NOMO-1 treated with DMSO at 0.1 percent for 48 hours (cell line): ENCODE results near the gene XIAP.
"Not testable (repeated sequence)": the region's sequence is repeated elsewhere in the genome, so short reads cannot be mapped to it uniquely, and the experiment has no call there.

Source experiments
- DNase-seq: peaks from one replicate; lab custom pipeline; 2025; ENCODE audit not compliant: unreplicated experiment; lab: John Stamatoyannopoulos, UW

XIAP gene

GRCh38 chrX:123873956-123874355, 14.1 kb downstream of the XIAP start:
- DNase-seq = no peak

DNA sequence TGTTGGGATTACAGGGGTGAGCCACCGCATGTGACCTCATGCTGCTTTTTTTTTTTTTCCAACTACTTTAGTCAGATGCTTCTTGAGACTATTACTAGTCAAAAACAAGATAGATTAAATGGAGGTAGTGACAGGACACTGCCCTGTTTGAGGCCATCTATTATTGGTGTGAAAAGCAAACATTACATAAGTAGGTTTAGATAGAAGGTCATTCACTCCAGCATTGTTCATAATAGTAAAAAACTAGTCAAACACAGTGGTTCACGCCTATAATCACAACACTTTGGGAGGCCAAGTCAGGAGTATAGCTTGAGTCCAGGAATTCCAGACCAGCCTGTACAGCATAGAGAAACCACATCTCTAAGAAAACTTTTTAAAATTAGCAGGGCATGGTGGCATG, 16.3 kb downstream of the XIAP start:
- DNase-seq = no peak

DNA sequence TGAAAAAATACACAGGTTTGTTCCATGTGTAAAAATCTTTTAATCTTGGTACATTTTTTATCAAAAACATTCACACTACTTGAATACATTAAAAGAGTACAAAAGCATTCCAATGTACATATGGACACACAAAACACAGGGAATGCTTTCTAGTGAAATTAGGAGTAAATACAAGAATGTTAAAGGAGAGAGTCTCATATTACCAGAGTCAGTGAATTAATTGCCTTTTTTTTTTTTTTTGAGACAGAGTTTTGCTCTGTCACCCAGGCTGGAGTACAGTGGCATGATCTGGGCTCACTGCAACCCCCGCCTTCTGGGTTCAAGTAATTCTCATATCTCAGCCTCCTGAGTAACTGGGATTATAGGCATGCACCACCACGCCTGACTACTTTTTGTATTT, 17.0 kb downstream of the XIAP start:
- no peak for DNase-seq

GRCh38 chrX:123878252-123878721, 18.4 kb downstream of the XIAP start:
- peak; percentile 95 for DNase-seq

DNA sequence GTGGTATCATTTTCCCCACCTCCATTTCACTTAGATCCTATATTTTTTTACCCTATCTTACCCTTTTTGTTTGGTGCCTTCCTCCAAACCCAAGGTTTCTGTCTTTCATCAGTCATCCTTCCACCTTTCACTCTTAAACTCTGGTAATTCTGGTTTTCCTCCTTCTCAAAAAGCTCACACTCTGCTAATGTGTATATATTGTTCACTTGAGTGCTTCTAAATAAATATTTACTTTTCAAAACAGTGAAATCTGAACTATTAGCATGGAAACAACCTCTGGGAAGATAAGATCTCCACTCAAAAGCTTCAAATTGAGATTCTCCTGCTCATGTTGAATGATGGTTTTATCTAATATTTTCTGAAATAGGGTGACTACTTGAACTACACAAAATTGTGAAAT, 21.5 kb downstream of the XIAP start:
- no peak for DNase-seq

DNA sequence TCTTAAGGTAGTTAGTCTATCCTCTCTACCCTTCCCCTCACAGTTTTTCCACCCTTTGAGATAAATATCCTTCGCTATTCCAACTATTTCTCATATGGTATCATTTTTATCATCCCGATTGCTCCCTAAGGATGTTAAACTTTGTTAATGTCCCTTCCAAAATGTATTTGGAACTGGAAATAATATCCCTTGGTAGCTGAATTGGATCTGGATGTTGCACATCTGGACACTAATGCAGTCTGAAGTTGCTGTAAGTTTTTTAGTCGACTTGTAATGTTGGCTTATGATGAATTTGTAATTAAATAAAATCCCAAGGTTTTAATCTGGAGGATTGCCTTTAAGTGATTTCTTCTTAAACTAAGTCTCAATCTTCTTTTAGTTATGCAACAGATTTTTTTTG, 22.5 kb downstream of the XIAP start:
- DNase-seq = no peak

GRCh38 chrX:123884809-123885408, 25.1 kb downstream of the XIAP start:
- peak; percentile 68 for DNase-seq

DNA sequence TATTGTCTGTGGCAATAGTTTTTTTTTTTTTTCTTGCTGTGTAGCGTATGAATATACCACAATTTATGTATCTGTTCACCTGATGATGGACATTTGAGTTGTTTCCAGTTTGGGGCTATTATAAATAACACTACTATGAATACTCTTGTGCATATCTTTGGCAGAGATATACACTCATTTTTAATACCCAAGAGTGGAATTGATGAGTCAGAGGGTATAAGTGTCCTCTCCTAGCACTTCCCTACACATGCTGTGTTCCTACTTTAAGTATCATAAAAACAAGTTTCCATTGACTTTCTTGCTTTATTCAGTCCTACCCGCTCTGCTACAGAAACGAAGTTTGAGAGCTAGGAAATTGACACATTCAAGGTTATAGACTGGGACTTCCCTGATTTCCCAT, 39.8 kb downstream of the XIAP start:
- no peak for DNase-seq

GRCh38 chrX:123903261-123903660, 43.4 kb downstream of the XIAP start:
- DNase-seq = not testable (repeated sequence)

- no peak for DNase-seq
Observed at GRCh38 chrX:123905332-123905731, 45.5 kb downstream of the XIAP start.

DNA sequence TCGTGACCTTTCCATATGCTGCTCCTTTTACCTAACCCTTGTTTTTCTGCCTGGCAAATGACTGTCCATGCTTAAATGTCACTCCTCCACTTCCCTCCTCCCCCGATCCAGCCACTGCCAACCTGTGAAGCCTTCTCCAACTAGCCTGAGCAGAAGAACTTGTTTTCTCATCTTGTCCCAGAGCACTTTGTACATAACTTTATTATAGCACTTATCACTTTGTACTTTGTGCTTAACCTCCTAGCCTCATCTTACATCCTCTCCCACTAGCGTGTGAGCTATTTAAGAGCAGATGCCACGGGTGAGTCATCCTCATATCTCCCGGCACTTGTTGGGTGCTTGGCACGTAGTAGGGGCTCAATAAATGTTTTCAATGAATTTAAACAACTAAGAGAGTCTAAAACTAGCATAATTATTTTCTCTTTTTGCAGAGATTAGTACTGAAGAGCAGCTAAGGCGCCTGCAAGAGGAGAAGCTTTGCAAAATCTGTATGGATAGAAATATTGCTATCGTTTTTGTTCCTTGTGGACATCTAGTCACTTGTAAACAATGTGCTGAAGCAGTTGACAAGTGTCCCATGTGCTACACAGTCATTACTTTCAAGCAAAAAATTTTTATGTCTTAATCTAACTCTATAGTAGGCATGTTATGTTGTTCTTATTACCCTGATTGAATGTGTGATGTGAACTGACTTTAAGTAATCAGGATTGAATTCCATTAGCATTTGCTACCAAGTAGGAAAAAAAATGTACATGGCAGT, 46.9 kb downstream of the XIAP start:
- DNase-seq = no peak

DNA sequence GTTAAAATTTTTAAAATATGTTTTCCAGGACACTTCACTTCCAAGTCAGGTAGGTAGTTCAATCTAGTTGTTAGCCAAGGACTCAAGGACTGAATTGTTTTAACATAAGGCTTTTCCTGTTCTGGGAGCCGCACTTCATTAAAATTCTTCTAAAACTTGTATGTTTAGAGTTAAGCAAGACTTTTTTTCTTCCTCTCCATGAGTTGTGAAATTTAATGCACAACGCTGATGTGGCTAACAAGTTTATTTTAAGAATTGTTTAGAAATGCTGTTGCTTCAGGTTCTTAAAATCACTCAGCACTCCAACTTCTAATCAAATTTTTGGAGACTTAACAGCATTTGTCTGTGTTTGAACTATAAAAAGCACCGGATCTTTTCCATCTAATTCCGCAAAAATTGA, 49.7 kb downstream of the XIAP start:
- DNase-seq = peak; percentile 90

GRCh38 chrX:123917069-123917468, 57.2 kb downstream of the XIAP start:
- no peak for DNase-seq

GRCh38 chrX:123918106-123918721, 58.4 kb downstream of the XIAP start:
- no peak for DNase-seq

DNA sequence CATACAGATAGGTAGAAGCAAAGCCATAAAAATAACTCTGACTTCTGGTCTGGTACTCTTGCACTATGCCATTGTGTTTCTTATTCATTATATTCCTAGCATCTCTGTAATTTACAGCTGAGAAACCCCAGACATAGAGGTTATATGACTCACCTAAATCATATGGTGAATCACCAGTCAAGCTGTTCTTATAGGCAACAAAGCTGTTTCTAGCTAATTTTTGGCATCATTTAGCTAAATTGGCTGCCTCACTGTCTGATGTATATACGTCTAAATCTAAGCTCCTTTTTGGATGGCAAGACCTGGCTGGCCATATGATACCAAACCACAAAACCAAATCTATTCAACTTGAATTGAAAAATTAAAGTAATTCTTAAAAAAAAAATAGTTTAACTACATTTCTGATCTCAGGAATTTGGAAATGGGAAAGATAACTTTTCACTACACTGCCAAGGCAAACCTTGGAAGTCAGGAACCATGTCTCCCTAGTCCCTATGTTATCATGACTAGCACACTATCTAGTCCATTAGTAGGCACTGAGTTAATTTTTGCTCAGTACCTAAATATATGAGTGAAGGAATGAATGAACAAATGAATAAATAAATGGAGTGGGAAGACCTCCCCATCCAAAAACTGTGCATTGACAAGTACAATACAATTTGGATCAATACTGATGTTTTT, 60.4 kb downstream of the XIAP start:
- DNase-seq = no peak

- DNase-seq = no peak
Observed at GRCh38 chrX:123923211-123923610, 63.4 kb downstream of the XIAP start.

DNA sequence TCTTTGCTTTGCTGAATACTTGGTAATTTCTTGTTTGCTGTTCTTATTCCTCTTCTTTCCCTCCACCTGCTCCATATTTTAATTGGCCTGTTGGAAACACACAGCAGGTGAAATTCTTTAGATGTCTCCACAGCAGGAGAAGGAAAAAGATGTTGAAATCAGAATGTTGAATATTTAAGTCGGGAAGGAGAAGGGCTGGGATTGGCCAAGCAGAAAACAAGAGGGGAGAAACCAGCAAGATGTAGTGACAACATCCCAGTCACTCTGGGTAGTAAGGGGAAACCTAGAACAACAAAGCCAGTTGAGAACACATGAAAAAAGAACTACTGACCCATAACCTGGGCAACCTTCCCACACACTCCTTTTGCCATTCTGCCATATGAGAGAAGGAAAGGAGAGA, 64.3 kb downstream of the XIAP start:
- DNase-seq = no peak

DNA sequence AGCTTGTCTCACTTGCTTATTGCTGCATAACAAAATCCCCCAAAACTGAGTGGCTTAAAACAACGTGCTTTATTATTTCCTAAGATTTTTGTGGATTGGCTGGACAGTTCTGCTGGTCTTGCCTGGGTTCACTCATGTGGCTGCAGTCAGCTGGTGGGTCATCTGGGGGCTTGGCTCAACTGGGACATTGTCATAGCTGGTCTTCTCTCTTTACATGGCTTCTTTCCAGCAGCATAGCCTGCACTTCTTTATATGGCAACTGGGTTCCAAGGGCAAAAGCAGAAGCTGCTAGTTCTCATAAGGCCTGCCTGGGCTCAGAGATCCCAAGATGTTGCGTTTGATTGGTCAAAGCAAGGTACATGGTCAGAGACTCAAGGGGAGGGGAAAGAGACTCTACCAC, 68.0 kb downstream of the XIAP start:
- no peak for DNase-seq

DNA sequence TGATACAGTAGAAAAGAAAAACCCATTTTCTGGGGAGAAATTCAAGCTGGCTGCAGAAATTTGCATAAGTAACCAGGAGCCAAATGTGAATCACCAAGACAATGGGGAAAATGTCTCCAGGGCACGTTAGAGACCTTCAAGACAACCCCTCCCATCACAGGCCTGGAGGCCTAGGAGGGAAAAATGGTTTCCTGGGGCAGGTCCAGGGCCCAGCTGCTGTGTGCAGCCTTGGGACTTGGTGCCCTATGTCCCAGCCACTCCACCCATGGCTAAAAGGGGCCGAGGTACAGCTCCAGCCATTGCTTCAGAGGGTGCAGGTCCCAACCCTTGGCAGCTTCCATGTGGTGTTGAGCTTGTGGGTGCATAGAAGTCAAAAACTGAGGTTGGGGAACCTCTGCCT, 72.2 kb downstream of the XIAP start:
- not testable (repeated sequence) for DNase-seq

DNA sequence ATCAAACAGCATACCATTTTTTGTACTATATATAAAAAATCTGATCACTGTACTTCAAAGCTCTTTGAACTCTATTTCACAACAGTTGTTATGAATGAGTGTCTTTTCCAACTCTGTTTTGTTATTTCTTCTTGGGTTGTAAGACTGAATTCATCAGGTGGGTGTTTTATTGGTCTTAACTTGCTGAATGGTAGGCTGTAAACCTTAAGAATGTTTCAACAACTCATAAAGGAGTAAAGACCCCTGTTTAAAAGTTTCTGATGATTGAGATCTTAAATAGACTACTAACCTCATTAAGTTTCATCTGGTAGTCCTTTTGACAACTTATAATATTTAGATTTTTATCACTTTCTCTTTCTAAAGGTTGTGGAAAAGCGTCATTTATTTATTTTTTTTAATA, 83.2 kb downstream of the XIAP start:
- no peak for DNase-seq

GRCh38 chrX:123943488-123943887, 83.6 kb downstream of the XIAP start:
- DNase-seq = no peak

GRCh38 chrX:123949846-123950245, 90.0 kb downstream of the XIAP start:
- no peak for DNase-seq
